Calu3 (cell line): ENCODE results near the gene HES3. TPM values are rescaled to one million over a fixed set of nuclear protein-coding genes. Genes with fewer than 3 reads are reported as not detected.
A peak's percentile ranks its signal among the peaks of the same experiment; 100 is the strongest.

Source experiments
- BruUV-seq: library from RNA; stranded (reverse); fragments of 400-500 nt; replicated peaks from 2 replicates; lab custom pipeline; 2021; lab: Mats Ljungman, UMichigan
- CTCF ChIA-PET: fragments of 300-600 bp; sonication (Branson Sonifier 250); formaldehyde crosslinking; loops from one replicate; lab custom pipeline; 2022; ENCODE audit warnings: antibody characterized with exemption; lab: Charles Lee
- DNase-seq: peaks from one replicate; pipeline ENCODE4 v3.0.0; 2022
- H3K27ac Mint-ChIP-seq: one replicate; pipeline ENCODE4 v1.8.0; 2022; ENCODE audit warnings: mixed read lengths; ENCODE audit not compliant: unreplicated experiment
- H3K27me3 Mint-ChIP-seq: one replicate; pipeline ENCODE4 v1.8.0; 2022; ENCODE audit warnings: mixed read lengths; ENCODE audit not compliant: unreplicated experiment
- H3K36me3 Mint-ChIP-seq: one replicate; pipeline ENCODE4 v1.8.0; 2022; ENCODE audit warnings: mild to moderate bottlenecking, moderate library complexity, mixed read lengths; ENCODE audit not compliant: insufficient read depth, unreplicated experiment
- H3K4me1 Mint-ChIP-seq: one replicate; pipeline ENCODE4 v1.8.0; 2022; ENCODE audit warnings: mild to moderate bottlenecking, low read depth, mixed read lengths; ENCODE audit not compliant: unreplicated experiment
- H3K4me3 Mint-ChIP-seq: one replicate; pipeline ENCODE4 v1.8.0; 2022; ENCODE audit warnings: mild to moderate bottlenecking, low read depth, moderate library complexity, mixed read lengths; ENCODE audit not compliant: unreplicated experiment
- H3K9me3 Mint-ChIP-seq: one replicate; pipeline ENCODE4 v1.8.0; 2022; ENCODE audit warnings: low read depth, mixed read lengths; ENCODE audit not compliant: unreplicated experiment
- CTCF ChIP-seq: fragments of 200-600 bp; IDR thresholded peaks from one replicate; pipeline ENCODE4 v1.8.0; 2022; ENCODE audit warnings: antibody characterized with exemption; ENCODE audit not compliant: unreplicated experiment
- intact Hi-C: fragments of 100-400 bp; cut with micrococcal nuclease; formaldehyde crosslinking; loops from one replicate; pipeline ENCODE4 v1.10.0; 2022; ENCODE audit not compliant: unreplicated experiment
- total RNA-seq: library from RNA; stranded (reverse); gene quantifications from 2 replicates; pipeline ENCODE4 v1.2.3, GENCODE V29; 2022

HES3 gene
- total RNA-seq, 1 experiment from 2014 or later, result not detected

DNA sequence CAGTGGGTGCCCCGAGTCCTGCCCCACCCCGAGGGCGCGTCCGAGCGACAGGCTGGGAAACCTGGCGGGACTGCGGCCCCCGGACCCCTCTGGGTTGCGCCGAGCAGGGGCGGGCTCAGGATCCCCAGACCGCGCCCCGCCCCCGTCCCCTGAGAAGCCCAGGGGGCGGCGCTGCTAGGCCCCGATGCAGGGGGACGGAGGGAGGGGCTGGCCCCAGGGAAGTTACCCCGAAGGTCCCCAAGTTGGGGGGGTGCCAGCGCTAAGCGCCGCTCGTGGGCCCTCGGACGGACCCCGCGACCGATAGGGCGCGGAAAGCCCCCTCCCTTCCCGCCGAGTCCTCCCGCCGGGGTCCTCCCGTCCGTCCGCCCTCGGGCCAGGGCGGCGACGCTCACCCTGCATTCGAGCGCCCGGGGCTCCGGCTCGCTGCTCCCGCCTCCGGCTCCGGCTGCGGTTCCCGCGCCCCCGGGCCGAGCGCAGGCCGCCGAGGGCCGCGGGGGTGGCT, 16.5 kb downstream of the HES3 start:
- no peak overlapping the region for H3K27ac Mint-ChIP-seq
- no peaks in the 10 kb centered on the region for H3K4me1 Mint-ChIP-seq
- no peaks in the 10 kb centered on the region for H3K9me3 Mint-ChIP-seq
- intact Hi-C loops, result no loop called here
- BruUV-seq, result no TSS peak
- no peak for TF ChIP-seq CTCF
- peak overlapping the region; percentile 55 for H3K4me3 Mint-ChIP-seq
- H3K27me3 Mint-ChIP-seq, result no peaks in the 10 kb centered on the region
- CTCF ChIA-PET, result no interaction called here
- DNase-seq, result no peak
- H3K36me3 Mint-ChIP-seq, result peaks cover 5% of the 10 kb centered on the region

DNA sequence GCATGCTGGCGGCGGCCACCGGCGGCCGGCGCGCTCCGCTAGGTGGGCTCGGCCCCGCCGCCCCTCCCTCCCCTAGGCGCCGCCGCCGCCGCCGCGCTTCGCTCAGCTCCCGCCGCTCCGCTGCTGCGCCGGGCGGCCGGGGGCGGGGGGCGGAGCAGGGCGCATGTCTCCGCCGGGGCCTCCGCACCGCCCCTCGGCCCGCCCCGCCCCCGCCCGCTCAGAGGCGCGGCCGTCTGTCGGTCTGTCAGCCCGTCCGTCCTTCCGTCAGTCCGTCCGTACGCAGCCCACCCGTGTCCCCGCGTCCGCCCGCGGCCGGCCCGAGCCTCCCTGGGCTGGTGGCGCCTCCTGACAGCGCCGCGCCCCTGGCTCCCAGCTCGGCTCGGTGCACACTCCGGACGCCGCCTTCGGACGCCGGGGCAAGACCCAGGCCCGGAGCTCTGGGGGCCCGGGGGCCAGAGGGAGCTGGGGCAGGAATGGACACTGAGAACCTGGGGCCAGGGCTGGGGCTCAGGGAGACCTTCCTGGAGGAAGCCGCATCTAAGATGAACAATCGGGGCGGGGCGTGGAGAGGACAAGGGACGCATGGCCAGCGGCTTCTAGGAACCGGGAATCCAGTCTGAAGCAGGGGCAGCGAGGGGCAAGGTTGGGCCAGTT, 17.1 kb downstream of the HES3 start, which contains the start of gene GPR153:
Gene GPR153 (minus strand): TSS at position 138 of the 654 bp plus-strand sequence. CDS start 6,193 bp downstream, outside the sequence.
- Mint-ChIP-seq H3K36me3 (peaks cover 5% of the 10 kb centered on the region), H3K27me3 (no peaks in the 10 kb centered on the region), H3K9me3 (no peaks in the 10 kb centered on the region), H3K4me3 (peak within 1 kb of the TSS; percentile 55), H3K27ac (no peak within 1 kb of the TSS), H3K4me1 (no peaks in the 10 kb centered on the region)
- intact Hi-C loops, result no loop called here
- DNase-seq, result peak; percentile 35
- no TSS peak for BruUV-seq
- TF ChIP-seq CTCF, result no peak
- CTCF ChIA-PET, result no interaction called here

DNA sequence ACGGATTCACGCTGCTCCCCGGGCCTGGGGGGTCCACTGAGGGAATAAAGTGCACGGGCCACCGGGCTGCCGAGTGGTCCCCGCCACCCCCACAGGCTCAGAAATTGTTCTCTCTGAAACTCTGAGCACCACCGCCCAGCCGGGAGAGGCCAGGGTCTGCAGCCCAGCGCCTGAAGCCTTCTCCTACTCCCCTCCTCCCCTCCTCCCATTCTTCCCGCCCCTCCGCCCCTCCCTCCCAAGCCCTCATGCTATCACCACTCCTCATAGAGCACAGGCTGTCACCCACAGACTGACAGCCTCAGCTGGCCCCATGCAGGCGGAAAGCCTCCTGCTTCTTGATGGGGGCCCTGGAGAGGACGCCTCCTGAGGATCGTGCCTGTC, 17.6 kb downstream of the HES3 start:
- Mint-ChIP-seq H3K9me3 (no peaks in the 10 kb centered on the region), H3K27me3 (no peaks in the 10 kb centered on the region), H3K27ac (no peak overlapping the region), H3K4me1 (no peaks in the 10 kb centered on the region), H3K4me3 (peak overlapping the region; percentile 48), H3K36me3 (peaks cover 5% of the 10 kb centered on the region)
- no peak for TF ChIP-seq CTCF
- no TSS peak for BruUV-seq
- intact Hi-C loops, result no loop called here
- CTCF ChIA-PET, result interaction anchor here (0.6 kb wide), 1 partner anchor 108 kb away, joined by 3 read pairs; no protein-coding TSS in a partner anchor
- DNase-seq, result no peak

- no peak for TF ChIP-seq CTCF
- intact Hi-C loops, result no loop called here
- Mint-ChIP-seq H3K36me3 (peaks cover 5% of the 10 kb centered on the region), H3K4me3 (no peak overlapping the region), H3K4me1 (no peaks in the 10 kb centered on the region), H3K9me3 (no peaks in the 10 kb centered on the region), H3K27me3 (no peaks in the 10 kb centered on the region), H3K27ac (no peak overlapping the region)
- BruUV-seq, result no TSS peak
- no peak for DNase-seq
- CTCF ChIA-PET, result interaction anchor here (0.6 kb wide), 1 partner anchor 351 kb away, joined by 3 read pairs; the partner anchor contains the start of gene PHF13
Observed at GRCh38 chr1:6262555-6263420, 18.8 kb downstream of the HES3 start.
